Measurements from ENCODE around the gene MAPK4.

DNA sequence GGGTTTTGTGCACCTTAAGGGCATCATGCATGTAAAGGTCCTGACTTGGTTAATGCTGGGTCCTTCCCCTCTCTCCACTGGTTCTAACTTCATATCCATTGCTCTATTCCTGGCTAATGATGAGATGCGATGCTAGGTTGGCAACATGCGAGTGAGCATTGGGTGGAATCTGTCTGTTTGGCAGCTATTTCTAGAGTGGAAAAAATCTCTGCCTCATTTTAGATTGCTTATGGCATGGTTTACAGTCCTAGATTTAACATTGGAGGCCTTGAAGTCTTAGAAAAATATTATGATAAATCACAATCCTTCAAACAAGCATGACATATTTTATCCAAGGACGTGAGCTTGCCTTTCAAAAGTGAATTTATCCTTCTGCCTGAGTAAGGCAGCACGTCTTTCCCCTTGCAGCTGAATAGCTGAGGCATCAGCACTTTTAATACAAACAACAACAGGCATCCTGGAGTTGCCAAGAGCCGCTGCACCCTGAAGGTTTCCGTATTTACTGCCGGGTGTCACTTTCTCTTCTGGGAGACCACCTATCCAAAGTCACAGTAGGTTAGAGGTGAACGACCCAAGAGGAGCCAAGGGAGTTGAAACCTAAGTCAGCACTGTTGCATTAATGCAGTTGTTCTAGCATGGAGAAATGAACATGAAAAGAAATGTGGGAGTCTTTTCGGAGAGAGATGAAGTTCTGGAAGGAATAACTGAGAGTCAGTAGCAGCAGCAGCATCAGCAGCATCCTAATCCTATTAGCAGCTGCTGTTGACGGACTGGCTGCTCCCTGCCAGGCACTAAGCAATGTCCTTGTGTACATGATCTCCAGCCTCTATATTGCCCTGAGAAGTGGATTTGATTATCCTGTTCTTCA, 78.4 kb downstream of the MAPK4 start:
- TF ChIP-seq TAF1 (IDR thresholded peaks at IDR 0.05; ENCODE audit: borderline replicate concordance, low read depth, low read length) = no peak
- TF ChIP-seq POLR2AphosphoS5 (IDR thresholded peaks at IDR 0.05; ENCODE audit: low read depth, low read length) = no peak
- no peak for TF ChIP-seq POLR2A (IDR thresholded peaks at IDR 0.05; ENCODE audit: low read depth, low read length)

All from GM12892 (cell line).